Measurements from ENCODE around the gene TXLNG.

Gene TXLNG

GRCh38 chrX:16785247-16786138, 773 bp upstream of the TXLNG start:
- no peak for DNase-seq

GRCh38 chrX:16786791-16787735, 797 bp downstream of the TXLNG start:
- peak; percentile 38 for DNase-seq

GRCh38 chrX:16788477-16788876, 2.2 kb downstream of the TXLNG start:
- no peak for DNase-seq

GRCh38 chrX:16796298-16796697, 10.0 kb downstream of the TXLNG start:
- no peak for DNase-seq

- no peak for DNase-seq
These were observed 11.1 kb downstream of the TXLNG start for GRCh38 chrX:16797358-16797757.

- DNase-seq = no peak
These were observed 11.6 kb downstream of the TXLNG start for GRCh38 chrX:16797841-16798240.

GRCh38 chrX:16804923-16805464, 18.7 kb downstream of the TXLNG start:
- no peak for DNase-seq

- no peak for DNase-seq
These were observed 21.3 kb downstream of the TXLNG start for GRCh38 chrX:16807548-16807947.

GRCh38 chrX:16807976-16808542, 21.8 kb downstream of the TXLNG start:
- no peak for DNase-seq

GRCh38 chrX:16814597-16814996, 28.3 kb downstream of the TXLNG start:
- DNase-seq = no peak

GRCh38 chrX:16819634-16820033, 33.4 kb downstream of the TXLNG start:
- DNase-seq = no peak

GRCh38 chrX:16822723-16823122, 36.5 kb downstream of the TXLNG start:
- no peak for DNase-seq

GRCh38 chrX:16825264-16826035, 39.2 kb downstream of the TXLNG start:
- DNase-seq = no peak

GRCh38 chrX:16826207-16826606, 39.9 kb downstream of the TXLNG start:
- no peak for DNase-seq

- no peak for DNase-seq
These were observed 41.0 kb downstream of the TXLNG start for GRCh38 chrX:16827225-16827624.

GRCh38 chrX:16828124-16828908, 42.0 kb downstream of the TXLNG start:
- DNase-seq = no peak

GRCh38 chrX:16832301-16832700, 46.0 kb downstream of the TXLNG start:
- DNase-seq = no peak

- DNase-seq = no peak
These were observed 48.5 kb downstream of the TXLNG start for GRCh38 chrX:16834806-16835205.

GRCh38 chrX:16836371-16836770, 50.1 kb downstream of the TXLNG start:
- no peak for DNase-seq

GRCh38 chrX:16838202-16839066, 52.2 kb downstream of the TXLNG start:
- DNase-seq = no peak
